GM19099 (cell line): Measurements from ENCODE around the gene LSAMP.

Experiments
- POLR2A ChIP-seq: IDR thresholded peaks from 3 replicates; pipeline ENCODE4 v1.6.1; 2011; ENCODE audit warnings: low read depth; ENCODE audit not compliant: insufficient read length; ENCODE audit errors: extremely low read depth

The LSAMP gene

GRCh38 chr3:115932807-115933206 is 512.5 kb downstream of the LSAMP start:
- TF ChIP-seq POLR2A: no peak

DNA sequence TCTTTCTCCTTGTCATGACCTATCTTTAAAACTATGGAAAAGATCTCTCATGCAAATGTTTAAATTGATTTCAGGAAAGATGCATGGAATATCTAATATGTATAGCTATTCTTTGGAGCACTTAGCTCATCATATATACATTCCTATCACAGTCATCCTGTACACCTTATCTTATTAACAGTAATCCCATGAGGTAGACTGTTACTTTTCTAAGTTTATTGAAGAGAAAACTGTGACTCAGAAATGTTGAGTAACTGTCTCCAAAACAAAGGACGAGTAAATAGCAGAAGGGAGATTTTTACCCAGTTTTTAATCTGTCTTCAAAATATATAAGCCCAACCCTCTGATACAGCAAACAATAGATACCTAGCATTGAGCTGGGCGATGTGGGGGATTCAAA is 513.7 kb downstream of the LSAMP start:
- TF ChIP-seq POLR2A: no peak

- TF ChIP-seq POLR2A: no peak
Measured at GRCh38 chr3:115930922-115931321, 514.4 kb downstream of the LSAMP start.

DNA sequence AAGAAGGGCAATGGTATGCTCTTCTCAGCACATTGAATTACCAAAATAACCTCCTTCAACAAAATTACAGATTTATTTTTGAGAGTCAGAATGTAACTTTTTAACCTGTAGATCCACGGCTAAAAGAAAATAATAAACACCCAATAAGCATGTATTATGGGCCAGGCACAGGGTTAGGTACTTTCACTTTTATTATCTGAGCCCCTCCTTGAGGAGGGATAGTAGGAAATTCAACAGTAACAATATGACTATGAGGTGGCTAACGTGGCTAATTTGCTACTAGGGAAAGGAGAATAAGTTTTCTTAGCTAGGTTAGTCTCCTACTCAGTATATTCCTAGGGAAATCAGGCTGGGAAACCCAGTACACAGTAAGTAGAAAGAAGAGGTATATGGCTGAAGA is 515.1 kb downstream of the LSAMP start:
- no peak for TF ChIP-seq POLR2A

GRCh38 chr3:115928376-115928775 is 516.9 kb downstream of the LSAMP start:
- TF ChIP-seq POLR2A: no peak

DNA sequence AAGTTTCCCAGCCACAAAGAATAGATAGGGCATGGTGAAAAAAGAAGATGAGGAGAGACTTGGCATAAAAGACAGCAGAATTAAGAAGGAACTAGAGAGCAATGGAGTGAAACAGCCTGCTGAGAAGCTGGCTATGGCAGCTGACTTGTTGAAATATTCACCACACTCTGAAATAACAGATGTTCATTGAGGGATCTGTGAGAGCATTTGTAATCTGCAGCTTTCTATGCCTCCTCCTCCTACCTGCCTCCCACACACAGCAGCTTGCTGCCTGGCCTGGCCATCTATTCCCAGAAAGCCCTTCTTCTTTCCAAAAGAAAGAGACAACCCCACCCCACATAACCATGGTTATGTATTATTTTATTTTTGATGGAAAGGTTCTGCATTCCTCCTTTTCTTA is 518.1 kb downstream of the LSAMP start:
- TF ChIP-seq POLR2A: no peak

GRCh38 chr3:115922681-115923347 is 522.5 kb downstream of the LSAMP start:
- TF ChIP-seq POLR2A: no peak

- TF ChIP-seq POLR2A: no peak
Measured at GRCh38 chr3:115921711-115922110, 523.6 kb downstream of the LSAMP start.

GRCh38 chr3:115918900-115919299 is 526.4 kb downstream of the LSAMP start:
- TF ChIP-seq POLR2A: no peak

DNA sequence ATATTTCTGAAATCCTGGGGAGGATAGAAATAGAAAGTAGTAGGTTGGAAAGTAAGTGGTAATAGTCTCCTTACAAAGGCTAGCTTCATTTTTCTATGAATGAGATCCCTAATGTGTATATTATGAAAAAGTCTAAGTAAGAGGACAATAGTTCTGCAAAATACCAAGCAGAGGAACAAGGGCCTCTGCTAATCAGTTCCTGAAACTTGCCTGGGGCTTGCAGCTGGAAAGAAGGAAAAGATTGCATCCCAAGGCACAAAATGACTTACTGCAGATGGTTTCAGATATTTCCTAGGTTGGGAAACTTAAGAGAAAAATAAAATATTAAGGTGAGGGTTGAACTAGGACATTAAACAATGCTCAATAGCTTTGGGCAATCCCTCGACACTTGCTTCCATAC is 528.4 kb downstream of the LSAMP start:
- TF ChIP-seq POLR2A: no peak

DNA sequence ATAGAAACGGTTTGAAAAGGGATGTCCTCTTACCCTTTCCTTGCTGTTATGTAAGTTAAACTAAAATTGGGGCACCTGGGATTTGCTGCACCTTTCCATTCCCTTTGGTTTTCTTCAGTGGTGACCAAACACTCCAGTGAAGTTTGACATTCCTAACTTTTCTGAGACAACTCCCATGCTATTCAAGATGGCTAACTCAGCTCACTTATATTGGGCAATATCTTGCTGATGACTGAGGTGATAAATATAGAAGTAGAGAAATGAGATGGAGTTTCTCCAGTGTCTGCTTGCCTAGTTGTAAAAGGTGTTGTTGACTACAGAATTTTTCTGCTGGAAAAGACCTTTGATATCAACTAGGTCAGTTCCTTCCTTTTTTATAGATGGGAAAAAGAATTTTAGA is 530.2 kb downstream of the LSAMP start:
- TF ChIP-seq POLR2A: no peak

GRCh38 chr3:115913069-115913686 is 532.1 kb downstream of the LSAMP start:
- no peak for TF ChIP-seq POLR2A

DNA sequence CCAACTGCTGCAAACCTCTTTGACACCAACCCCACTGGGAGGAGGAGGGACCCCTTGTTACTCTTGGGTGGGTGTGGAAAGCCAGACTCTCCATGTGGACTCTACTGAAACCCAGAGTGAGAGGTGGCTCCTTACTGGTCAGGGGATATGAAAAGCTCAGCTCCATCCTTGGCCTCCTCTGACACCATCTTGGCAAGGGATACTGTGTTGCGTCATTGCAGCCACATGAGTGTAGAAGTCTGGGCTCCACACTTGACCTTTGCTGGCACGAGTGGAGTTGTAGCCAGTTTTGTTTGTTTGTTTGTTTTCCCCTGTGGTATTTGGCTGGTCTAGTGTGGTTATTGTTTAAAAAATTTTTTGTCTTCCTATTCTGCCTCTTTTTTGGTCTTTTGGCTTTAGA is 532.9 kb downstream of the LSAMP start:
- TF ChIP-seq POLR2A: no peak

DNA sequence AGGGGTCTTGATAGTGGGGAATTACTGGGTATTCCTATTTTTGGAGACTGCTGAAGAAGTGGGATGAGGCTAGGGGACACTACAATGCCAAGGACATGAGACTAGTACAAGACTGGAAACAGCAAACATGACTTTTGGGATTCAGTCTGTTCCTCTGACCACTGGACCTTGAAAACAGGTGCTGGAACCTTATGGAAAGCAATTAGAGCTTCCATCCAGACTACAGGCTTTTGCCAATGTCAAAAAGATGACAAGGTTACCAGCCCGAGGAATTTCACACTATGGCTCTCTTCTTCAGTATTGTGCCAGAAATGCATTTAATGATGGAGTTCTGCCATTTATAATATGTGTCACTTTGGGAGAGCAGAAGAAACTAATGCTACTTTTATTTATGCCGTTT is 539.4 kb downstream of the LSAMP start:
- no peak for TF ChIP-seq POLR2A

GRCh38 chr3:115903843-115904242 is 541.4 kb downstream of the LSAMP start:
- no peak for TF ChIP-seq POLR2A

DNA sequence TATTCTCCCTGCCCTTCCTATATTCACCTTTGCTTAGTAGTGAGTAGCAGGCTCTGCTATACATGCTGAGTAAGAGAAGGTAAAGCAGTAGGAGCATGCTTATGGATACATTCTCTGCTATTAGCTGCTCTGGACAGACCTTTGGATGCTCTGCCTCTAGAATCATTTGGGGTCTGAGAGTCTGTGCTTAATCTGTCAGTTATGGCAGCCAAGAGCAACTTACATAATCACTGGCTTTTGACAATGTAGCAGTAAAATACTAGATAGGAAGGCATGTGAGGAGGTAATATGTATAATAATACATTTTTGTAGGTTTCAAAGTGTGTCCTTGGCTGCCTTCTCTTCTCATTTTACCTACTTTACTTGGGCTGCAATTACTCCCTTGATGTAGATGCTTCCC is 544.3 kb downstream of the LSAMP start:
- no peak for TF ChIP-seq POLR2A

GRCh38 chr3:115899535-115899934 is 545.8 kb downstream of the LSAMP start:
- TF ChIP-seq POLR2A: no peak
